Stimulated activated CD4-positive, alpha-beta T cell treated with anti-CD3 and anti-CD28 coated beads, Interleukin-1b, Interleukin-23, amount 100 ng/mL, for 24 hours (primary cell): ENCODE results near the gene C19orf25.
"Not testable (repeated sequence)": the region's sequence is repeated elsewhere in the genome, so short reads cannot be mapped to it uniquely, and the experiment has no call there.

Experiments used
- DNase-seq, 4 experiments: peaks; one replicate each; pipeline ENCODE4 v3.0.0-alpha.2; 2020; ENCODE audit warnings: low read depth in 4 of 4, low spot score in 1 of 4

Gene C19orf25

GRCh38 chr19:1481893-1482360 lies 2.9 kb upstream of the C19orf25 start:
- DNase-seq = no peak

- DNase-seq = no peak
These were observed 2.3 kb upstream of the C19orf25 start for GRCh38 chr19:1481224-1481892.

GRCh38 chr19:1477056-1477455 lies 2.0 kb downstream of the C19orf25 start:
- not testable (repeated sequence) for DNase-seq

GRCh38 chr19:1475751-1476437 lies 3.1 kb downstream of the C19orf25 start:
- no peak for DNase-seq

GRCh38 chr19:1474765-1475351 lies 4.2 kb downstream of the C19orf25 start:
- no peak for DNase-seq

- no peak for DNase-seq
These were observed 4.8 kb downstream of the C19orf25 start for GRCh38 chr19:1474011-1474764.

GRCh38 chr19:1473085-1473851 lies 5.7 kb downstream of the C19orf25 start:
- no peak for DNase-seq

GRCh38 chr19:1472231-1473084 lies 6.6 kb downstream of the C19orf25 start:
- DNase-seq = no peak

- DNase-seq = no peak
These were observed 7.4 kb downstream of the C19orf25 start for GRCh38 chr19:1471515-1472160.

- DNase-seq = no peak
These were observed 8.0 kb downstream of the C19orf25 start for GRCh38 chr19:1471010-1471514.

GRCh38 chr19:1470305-1471009 lies 8.6 kb downstream of the C19orf25 start:
- peak in 3 of 4 experiments; percentile 39 to 65 (median 60) for DNase-seq

GRCh38 chr19:1470055-1470304 lies 9.0 kb downstream of the C19orf25 start:
- no peak for DNase-seq

GRCh38 chr19:1469255-1470054 lies 9.6 kb downstream of the C19orf25 start:
- no peak for DNase-seq

GRCh38 chr19:1468821-1469254 lies 10.2 kb downstream of the C19orf25 start:
- no peak for DNase-seq

GRCh38 chr19:1468274-1468820 lies 10.7 kb downstream of the C19orf25 start:
- DNase-seq = no peak

- no peak for DNase-seq
These were observed 11.3 kb downstream of the C19orf25 start for GRCh38 chr19:1467490-1468273.

- no peak for DNase-seq
These were observed 11.9 kb downstream of the C19orf25 start for GRCh38 chr19:1467215-1467489.
